Ishikawa (cell line): ENCODE data around the gene KIF24.

Experiments
- CEBPB ChIP-seq: IDR thresholded peaks from 2 replicates; pipeline ENCODE4 v1.6.1; 2012
- EGR1 ChIP-seq: IDR thresholded peaks from 2 replicates; pipeline ENCODE4 v1.6.1; 2012
- EP300 ChIP-seq: IDR thresholded peaks from 2 replicates; pipeline ENCODE4 v1.6.1; 2012; ENCODE audit warnings: borderline replicate concordance
- FOXM1 ChIP-seq: IDR thresholded peaks from 2 replicates; pipeline ENCODE4 v1.6.1; 2012; ENCODE audit warnings: low read depth, borderline replicate concordance
- NFIC ChIP-seq: IDR thresholded peaks from 2 replicates; pipeline ENCODE4 v1.6.1; 2012
- RAD21 ChIP-seq: IDR thresholded peaks from 2 replicates; pipeline ENCODE4 v1.6.1; 2012; ENCODE audit warnings: low read depth
- TAF1 ChIP-seq: IDR thresholded peaks from 2 replicates; pipeline ENCODE4 v1.6.1; 2012; ENCODE audit warnings: low read depth, mild to moderate bottlenecking
- TCF12 ChIP-seq: IDR thresholded peaks from 2 replicates; pipeline ENCODE4 v1.6.1; 2012; ENCODE audit warnings: low read depth
- YY1 ChIP-seq: IDR thresholded peaks from 2 replicates; pipeline ENCODE4 v1.6.1; 2012; ENCODE audit warnings: low read depth
- ZBTB7A ChIP-seq: IDR thresholded peaks from 2 replicates; pipeline ENCODE4 v1.6.1; 2012; ENCODE audit warnings: low read depth
- TF ChIP-seq, protein P1 (sequence below): IDR thresholded peaks from 2 replicates; pipeline ENCODE4 v1.6.1; 2012
- TF ChIP-seq, protein P2 (sequence below): IDR thresholded peaks from 2 replicates; pipeline ENCODE4 v1.6.1; 2012; ENCODE audit warnings: low read depth, mild to moderate bottlenecking
- TF ChIP-seq, protein P3 (sequence below): IDR thresholded peaks from 2 replicates; pipeline ENCODE4 v1.6.1; 2012

DNA sequence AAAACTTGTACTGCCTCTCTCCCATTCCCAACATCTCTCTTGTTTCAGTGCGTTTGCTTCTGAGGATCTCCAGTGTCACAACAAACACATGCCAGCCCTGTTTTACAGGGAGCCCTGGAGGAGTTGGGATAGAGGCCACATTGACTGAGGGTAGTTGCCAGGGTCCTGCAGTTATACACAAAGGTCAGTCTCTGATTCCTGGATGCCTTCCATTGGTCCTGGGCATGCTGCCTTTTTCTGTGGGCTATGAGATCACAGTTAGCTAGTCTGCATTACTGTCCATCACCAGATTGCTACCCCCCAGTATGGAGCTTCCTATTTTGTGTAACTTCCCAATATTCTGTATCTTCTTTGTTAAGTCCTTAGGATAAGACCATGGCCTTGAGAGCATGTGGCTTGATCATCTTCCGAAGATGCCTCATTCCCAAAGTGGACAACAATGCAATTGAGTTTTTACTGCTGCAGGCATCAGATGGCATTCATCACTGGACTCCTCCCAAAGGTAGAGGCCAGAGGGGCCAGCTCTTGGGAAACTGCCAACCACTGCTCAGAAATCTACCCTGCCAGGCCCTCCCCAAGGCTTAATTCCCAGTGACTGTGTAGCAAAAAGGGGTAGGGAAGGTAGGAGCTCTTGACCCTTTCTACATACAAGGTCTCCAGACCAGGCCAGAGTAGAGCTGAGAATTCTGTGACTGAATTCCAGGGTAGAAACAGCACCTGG, 9.8 kb upstream of the KIF24 start:
- TF ChIP-seq NFIC (no peak), CEBPB (no peak), EP300 (no peak), TAF1 (no peak), FOXM1 (no peak), ZBTB7A (no peak), EGR1 (no peak), RAD21 (no peak), YY1 (no peak), TCF12 (no peak)
- TF ChIP-seq, protein P1, sequence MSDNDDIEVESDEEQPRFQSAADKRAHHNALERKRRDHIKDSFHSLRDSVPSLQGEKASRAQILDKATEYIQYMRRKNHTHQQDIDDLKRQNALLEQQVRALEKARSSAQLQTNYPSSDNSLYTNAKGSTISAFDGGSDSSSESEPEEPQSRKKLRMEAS, result no peak
- TF ChIP-seq, protein P2, sequence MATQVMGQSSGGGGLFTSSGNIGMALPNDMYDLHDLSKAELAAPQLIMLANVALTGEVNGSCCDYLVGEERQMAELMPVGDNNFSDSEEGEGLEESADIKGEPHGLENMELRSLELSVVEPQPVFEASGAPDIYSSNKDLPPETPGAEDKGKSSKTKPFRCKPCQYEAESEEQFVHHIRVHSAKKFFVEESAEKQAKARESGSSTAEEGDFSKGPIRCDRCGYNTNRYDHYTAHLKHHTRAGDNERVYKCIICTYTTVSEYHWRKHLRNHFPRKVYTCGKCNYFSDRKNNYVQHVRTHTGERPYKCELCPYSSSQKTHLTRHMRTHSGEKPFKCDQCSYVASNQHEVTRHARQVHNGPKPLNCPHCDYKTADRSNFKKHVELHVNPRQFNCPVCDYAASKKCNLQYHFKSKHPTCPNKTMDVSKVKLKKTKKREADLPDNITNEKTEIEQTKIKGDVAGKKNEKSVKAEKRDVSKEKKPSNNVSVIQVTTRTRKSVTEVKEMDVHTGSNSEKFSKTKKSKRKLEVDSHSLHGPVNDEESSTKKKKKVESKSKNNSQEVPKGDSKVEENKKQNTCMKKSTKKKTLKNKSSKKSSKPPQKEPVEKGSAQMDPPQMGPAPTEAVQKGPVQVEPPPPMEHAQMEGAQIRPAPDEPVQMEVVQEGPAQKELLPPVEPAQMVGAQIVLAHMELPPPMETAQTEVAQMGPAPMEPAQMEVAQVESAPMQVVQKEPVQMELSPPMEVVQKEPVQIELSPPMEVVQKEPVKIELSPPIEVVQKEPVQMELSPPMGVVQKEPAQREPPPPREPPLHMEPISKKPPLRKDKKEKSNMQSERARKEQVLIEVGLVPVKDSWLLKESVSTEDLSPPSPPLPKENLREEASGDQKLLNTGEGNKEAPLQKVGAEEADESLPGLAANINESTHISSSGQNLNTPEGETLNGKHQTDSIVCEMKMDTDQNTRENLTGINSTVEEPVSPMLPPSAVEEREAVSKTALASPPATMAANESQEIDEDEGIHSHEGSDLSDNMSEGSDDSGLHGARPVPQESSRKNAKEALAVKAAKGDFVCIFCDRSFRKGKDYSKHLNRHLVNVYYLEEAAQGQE, result no peak
- TF ChIP-seq, protein P3, sequence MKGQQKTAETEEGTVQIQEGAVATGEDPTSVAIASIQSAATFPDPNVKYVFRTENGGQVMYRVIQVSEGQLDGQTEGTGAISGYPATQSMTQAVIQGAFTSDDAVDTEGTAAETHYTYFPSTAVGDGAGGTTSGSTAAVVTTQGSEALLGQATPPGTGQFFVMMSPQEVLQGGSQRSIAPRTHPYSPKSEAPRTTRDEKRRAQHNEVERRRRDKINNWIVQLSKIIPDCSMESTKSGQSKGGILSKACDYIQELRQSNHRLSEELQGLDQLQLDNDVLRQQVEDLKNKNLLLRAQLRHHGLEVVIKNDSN, result no peak
